ENCODE measurements around the gene EMP3. TPM values are rescaled to one million over a fixed set of nuclear protein-coding genes. Genes with fewer than 3 reads are reported as not detected.
A peak's percentile ranks its signal among the peaks of the same experiment; 100 is the strongest.

EMP3 gene
- total and polyA plus RNA-seq, 2 of the 13 experiments (the other 11 are each of a cell fraction or from before 2014, with no cell fraction given), result 2.2 to 7.8 TPM

GRCh38 chr19:48321622-48322591 lies 3.4 kb upstream of the EMP3 start:
- no TSS peak for BruUV-seq (replicated peaks)
- no peaks in the 10 kb centered on the region for H3K36me3 ChIP-seq (replicated peaks in 1 of 2; ENCODE audit: control insufficient read depth in 1 of 2, insufficient read depth in 2 of 2, low read length in 2 of 2)
- peak; percentile 21 for DNase-seq (ENCODE audit: low spot score)
- ChIA-PET POLR2A (interaction anchor here (1.1 kb wide), 1 partner anchor 42 kb away, joined by 3 read pairs; the partner anchor contains the start of genes SYNGR4 and TMEM143), CTCF (ENCODE audit: low intra/inter-chr PET ratio, low total read pairs) (no interaction called here)
- 0 out of 2 replicates have a peak overlapping the region, but pooled peaks have one; percentile 20 for H3K4me2 ChIP-seq (ENCODE audit: low read depth, low read length)
- no peaks in the 10 kb centered on the region for H3K27me3 ChIP-seq (ENCODE audit: control insufficient read depth in 1 of 2, insufficient read depth in 2 of 2, low read length in 2 of 2)
- no peaks in the 10 kb centered on the region for H3K79me2 ChIP-seq (ENCODE audit: insufficient read depth, low read length)
- no peak overlapping the region for H3K4me3 ChIP-seq (replicated peaks in 1 of 3; ENCODE audit: insufficient read depth in 1 of 3, low read depth in 2 of 3, low read length in 3 of 3)
- H4K20me1 ChIP-seq (ENCODE audit: insufficient read depth, low read length), result no peaks in the 10 kb centered on the region
- peaks cover 63% of the 10 kb centered on the region for H3K4me1 ChIP-seq (ENCODE audit: insufficient read depth, low read length)
- intact Hi-C loops (cut with micrococcal nuclease; ENCODE audit: unreplicated experiment), result loop anchor here (2.0 to 5.0 kb wide), 2 partner anchors 27 to 70 kb away; partner anchors contain the start of genes GRIN2D and KDELR1
- no peak overlapping the region for H2AFZ ChIP-seq (ENCODE audit: low read length)
- H3K9me3 ChIP-seq (ENCODE audit: low read length), result no peaks in the 10 kb centered on the region
- no peak for FAIRE-seq
- H3K9ac ChIP-seq (ENCODE audit: insufficient read depth, low read depth, low read length), result no peak overlapping the region
- in situ Hi-C loops (cut with HindIII; ENCODE audit: extremely low pct_ligation_motif_present, low pct_unique_long_range_greater_than_20kb), result no loop called here
- peak; percentile 18; the same call in 2 of the 3 replicates for ATAC-seq
- no peak overlapping the region for H3K27ac ChIP-seq (ENCODE audit: extremely low read length, insufficient read depth, low read length)
- WGBS (ENCODE audit: low lambda C conversion rate), result 73% methylated on average over 40 of the region's 63 CpGs
- TF ChIP-seq ZBTB4 (CRISPR knock-in tag; IDR thresholded peaks at IDR 0.05; ENCODE audit: borderline replicate concordance), result no peak
- TF ChIP-seq, protein P1, sequence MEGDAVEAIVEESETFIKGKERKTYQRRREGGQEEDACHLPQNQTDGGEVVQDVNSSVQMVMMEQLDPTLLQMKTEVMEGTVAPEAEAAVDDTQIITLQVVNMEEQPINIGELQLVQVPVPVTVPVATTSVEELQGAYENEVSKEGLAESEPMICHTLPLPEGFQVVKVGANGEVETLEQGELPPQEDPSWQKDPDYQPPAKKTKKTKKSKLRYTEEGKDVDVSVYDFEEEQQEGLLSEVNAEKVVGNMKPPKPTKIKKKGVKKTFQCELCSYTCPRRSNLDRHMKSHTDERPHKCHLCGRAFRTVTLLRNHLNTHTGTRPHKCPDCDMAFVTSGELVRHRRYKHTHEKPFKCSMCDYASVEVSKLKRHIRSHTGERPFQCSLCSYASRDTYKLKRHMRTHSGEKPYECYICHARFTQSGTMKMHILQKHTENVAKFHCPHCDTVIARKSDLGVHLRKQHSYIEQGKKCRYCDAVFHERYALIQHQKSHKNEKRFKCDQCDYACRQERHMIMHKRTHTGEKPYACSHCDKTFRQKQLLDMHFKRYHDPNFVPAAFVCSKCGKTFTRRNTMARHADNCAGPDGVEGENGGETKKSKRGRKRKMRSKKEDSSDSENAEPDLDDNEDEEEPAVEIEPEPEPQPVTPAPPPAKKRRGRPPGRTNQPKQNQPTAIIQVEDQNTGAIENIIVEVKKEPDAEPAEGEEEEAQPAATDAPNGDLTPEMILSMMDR (CRISPR knock-in tag; IDR thresholded peaks at IDR 0.05), result 0 out of 2 replicates have a peak, but pooled peaks have one; percentile 4
- no peak for TF ChIP-seq TGIF2 (CRISPR knock-in tag; IDR thresholded peaks at IDR 0.05)
- TF ChIP-seq FOXA1 (IDR thresholded peaks at IDR 0.05), result no peak
- TF ChIP-seq FOXA1 (CRISPR knock-in tag; IDR thresholded peaks at IDR 0.05), result no peak
- no peak for TF ChIP-seq PHF20 (CRISPR knock-in tag; IDR thresholded peaks at IDR 0.05)
- TF ChIP-seq ZNF703 (CRISPR knock-in tag; IDR thresholded peaks at IDR 0.05; ENCODE audit: borderline replicate concordance), result no peak
- TF ChIP-seq NFKBIZ (CRISPR knock-in tag; IDR thresholded peaks at IDR 0.05), result no peak
- no peak for TF ChIP-seq GATAD1 (CRISPR knock-in tag; IDR thresholded peaks at IDR 0.05)
- TF ChIP-seq, protein P2, sequence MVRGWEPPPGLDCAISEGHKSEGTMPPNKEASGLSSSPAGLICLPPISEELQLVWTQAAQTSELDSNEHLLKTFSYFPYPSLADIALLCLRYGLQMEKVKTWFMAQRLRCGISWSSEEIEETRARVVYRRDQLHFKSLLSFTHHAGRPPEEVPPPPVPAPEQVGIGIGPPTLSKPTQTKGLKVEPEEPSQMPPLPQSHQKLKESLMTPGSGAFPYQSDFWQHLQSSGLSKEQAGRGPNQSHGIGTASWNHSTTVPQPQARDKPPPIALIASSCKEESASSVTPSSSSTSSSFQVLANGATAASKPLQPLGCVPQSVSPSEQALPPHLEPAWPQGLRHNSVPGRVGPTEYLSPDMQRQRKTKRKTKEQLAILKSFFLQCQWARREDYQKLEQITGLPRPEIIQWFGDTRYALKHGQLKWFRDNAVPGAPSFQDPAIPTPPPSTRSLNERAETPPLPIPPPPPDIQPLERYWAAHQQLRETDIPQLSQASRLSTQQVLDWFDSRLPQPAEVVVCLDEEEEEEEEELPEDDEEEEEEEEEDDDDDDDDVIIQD (CRISPR knock-in tag; IDR thresholded peaks at IDR 0.05; ENCODE audit: low read depth), result no peak
- no peak for TF ChIP-seq NR1H2 (CRISPR knock-in tag; IDR thresholded peaks at IDR 0.05; ENCODE audit: borderline replicate concordance, low read depth)
- TF ChIP-seq SP2 (CRISPR knock-in tag; IDR thresholded peaks at IDR 0.05), result no peak
- TF ChIP-seq ZNF652 (CRISPR knock-in tag; IDR thresholded peaks at IDR 0.05; ENCODE audit: borderline replicate concordance, low read depth), result no peak
- TF ChIP-seq, protein P3, sequence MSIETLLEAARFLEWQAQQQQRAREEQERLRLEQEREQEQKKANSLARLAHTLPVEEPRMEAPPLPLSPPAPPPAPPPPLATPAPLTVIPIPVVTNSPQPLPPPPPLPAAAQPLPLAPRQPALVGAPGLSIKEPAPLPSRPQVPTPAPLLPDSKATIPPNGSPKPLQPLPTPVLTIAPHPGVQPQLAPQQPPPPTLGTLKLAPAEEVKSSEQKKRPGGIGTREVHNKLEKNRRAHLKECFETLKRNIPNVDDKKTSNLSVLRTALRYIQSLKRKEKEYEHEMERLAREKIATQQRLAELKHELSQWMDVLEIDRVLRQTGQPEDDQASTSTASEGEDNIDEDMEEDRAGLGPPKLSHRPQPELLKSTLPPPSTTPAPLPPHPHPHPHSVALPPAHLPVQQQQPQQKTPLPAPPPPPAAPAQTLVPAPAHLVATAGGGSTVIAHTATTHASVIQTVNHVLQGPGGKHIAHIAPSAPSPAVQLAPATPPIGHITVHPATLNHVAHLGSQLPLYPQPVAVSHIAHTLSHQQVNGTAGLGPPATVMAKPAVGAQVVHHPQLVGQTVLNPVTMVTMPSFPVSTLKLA (IDR thresholded peaks at IDR 0.05), result 0 out of 2 replicates have a peak, but pooled peaks have one; percentile 6
- no peak for TF ChIP-seq BRCA1 (CRISPR knock-in tag; IDR thresholded peaks at IDR 0.05)
- TF ChIP-seq ZSCAN12 (CRISPR knock-in tag; IDR thresholded peaks at IDR 0.05), result no peak
